ENCODE data around the gene PTBP3. TPM values are rescaled to one million over a fixed set of nuclear protein-coding genes. Genes with fewer than 3 reads are reported as not detected.

The PTBP3 gene
- total RNA-seq, 1 donor from 2014 or later = 12.7 TPM

DNA sequence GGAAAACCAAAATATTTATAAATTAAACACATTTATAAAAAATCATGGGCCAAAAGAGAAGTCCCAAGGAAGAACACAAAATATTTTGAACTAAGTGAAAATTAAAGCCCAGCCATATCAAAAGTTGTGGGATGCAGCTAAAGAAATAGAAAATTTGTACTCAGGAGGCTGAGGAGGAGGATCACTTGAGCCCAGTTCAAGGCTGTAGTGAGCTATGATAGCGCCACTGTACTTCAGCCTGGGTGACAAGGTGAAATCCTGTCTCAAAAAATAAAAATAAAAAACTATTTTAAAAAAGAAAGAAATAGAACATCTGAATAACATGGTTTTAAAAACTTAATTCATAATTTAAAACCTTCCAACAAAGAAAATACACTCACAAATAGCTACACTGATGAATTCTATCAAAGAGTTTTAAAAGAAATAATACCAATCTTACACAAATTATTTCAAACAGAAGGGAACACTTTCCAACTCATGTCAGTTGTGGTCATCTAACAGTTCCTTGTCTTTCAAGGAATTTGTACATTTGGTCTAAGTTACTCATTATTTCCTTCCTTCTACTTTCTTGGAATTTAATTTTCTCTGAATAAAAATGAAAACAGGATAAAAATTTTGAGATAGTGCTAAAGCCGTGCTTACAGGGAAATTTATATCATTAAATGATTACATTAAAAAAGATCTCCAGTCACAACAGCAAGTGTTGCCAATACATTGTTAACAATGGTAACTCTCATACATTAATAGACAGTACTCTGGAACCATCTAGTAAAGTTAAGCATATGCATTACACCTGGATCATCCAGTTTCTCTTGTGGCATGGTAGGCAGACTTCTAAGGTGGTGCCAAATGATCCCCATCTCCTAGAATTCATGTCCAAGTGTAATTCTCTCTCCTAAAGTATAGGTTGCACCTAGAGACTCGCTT lies 17.8 kb downstream of the PTBP3 start:
- H3K27ac ChIP-seq (replicated peaks) = no peak overlapping the region
- no peak for TF ChIP-seq CTCF (IDR thresholded peaks at IDR 0.05; ENCODE audit: borderline replicate concordance)
- H3K27me3 ChIP-seq (ENCODE audit: low read depth) = no peaks in the 10 kb centered on the region
- DNase-seq = no peak
- intact Hi-C loops (cut with micrococcal nuclease) = no loop called here
- H3K4me3 ChIP-seq = no peak overlapping the region
- H3K4me1 ChIP-seq = peaks cover 26% of the 10 kb centered on the region
- no peaks in the 10 kb centered on the region for H3K9me3 ChIP-seq (replicated peaks)
- no peaks in the 10 kb centered on the region for H3K36me3 ChIP-seq

- intact Hi-C loops (cut with micrococcal nuclease) = no loop called here
- no peak for DNase-seq
- Histone ChIP-seq H3K4me1 (peaks cover 26% of the 10 kb centered on the region), H3K9me3 (replicated peaks) (no peaks in the 10 kb centered on the region), H3K27ac (replicated peaks) (no peak overlapping the region), H3K36me3 (no peaks in the 10 kb centered on the region), H3K4me3 (no peak overlapping the region), H3K27me3 (ENCODE audit: low read depth) (no peaks in the 10 kb centered on the region)
- TF ChIP-seq CTCF (IDR thresholded peaks at IDR 0.05; ENCODE audit: borderline replicate concordance) = no peak
These were observed 21.3 kb downstream of the PTBP3 start for GRCh38 chr9:112312139-112312538.

- intact Hi-C loops (cut with micrococcal nuclease) = no loop called here
- Histone ChIP-seq H3K4me1 (peaks cover 26% of the 10 kb centered on the region), H3K4me3 (no peak overlapping the region), H3K9me3 (replicated peaks) (no peaks in the 10 kb centered on the region), H3K27me3 (ENCODE audit: low read depth) (no peaks in the 10 kb centered on the region), H3K36me3 (no peaks in the 10 kb centered on the region), H3K27ac (replicated peaks) (no peak overlapping the region)
- no peak for DNase-seq
- TF ChIP-seq CTCF (IDR thresholded peaks at IDR 0.05; ENCODE audit: borderline replicate concordance) = no peak
These were observed 21.9 kb downstream of the PTBP3 start for GRCh38 chr9:112311497-112311896.

DNA sequence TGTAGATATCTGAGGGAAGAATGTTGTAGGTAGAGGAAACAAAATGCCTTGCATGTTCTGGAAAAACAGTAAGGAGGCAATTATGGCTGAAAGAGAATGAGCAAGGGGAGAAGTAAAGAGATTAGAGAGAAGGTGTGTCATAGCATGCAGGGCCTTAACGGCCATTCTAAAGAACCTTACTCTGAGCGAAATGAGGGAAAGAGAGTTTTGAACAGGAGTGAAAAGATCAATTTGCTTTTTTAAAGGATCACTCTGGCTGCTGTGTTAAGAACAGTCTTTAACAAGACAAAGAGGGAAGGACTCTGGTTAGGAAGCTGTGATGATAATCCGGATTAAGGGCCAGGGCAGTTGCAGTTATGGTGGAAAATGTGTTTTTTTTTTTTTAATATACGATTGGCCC lies 22.6 kb downstream of the PTBP3 start:
- H3K4me1 ChIP-seq = peaks cover 19% of the 10 kb centered on the region
- TF ChIP-seq CTCF (IDR thresholded peaks at IDR 0.05; ENCODE audit: borderline replicate concordance) = no peak
- no peak for DNase-seq
- no peaks in the 10 kb centered on the region for H3K9me3 ChIP-seq (replicated peaks)
- intact Hi-C loops (cut with micrococcal nuclease) = no loop called here
- no peak overlapping the region for H3K27ac ChIP-seq (replicated peaks)
- no peaks in the 10 kb centered on the region for H3K36me3 ChIP-seq
- no peaks in the 10 kb centered on the region for H3K27me3 ChIP-seq (ENCODE audit: low read depth)
- no peak overlapping the region for H3K4me3 ChIP-seq

GRCh38 chr9:112308588-112308987 lies 24.8 kb downstream of the PTBP3 start:
- Histone ChIP-seq H3K4me1 (peaks cover 5% of the 10 kb centered on the region), H3K27me3 (ENCODE audit: low read depth) (no peaks in the 10 kb centered on the region), H3K36me3 (no peaks in the 10 kb centered on the region), H3K9me3 (replicated peaks) (no peaks in the 10 kb centered on the region), H3K27ac (replicated peaks) (no peak overlapping the region), H3K4me3 (no peak overlapping the region)
- no peak for TF ChIP-seq CTCF (IDR thresholded peaks at IDR 0.05; ENCODE audit: borderline replicate concordance)
- no peak for DNase-seq
- intact Hi-C loops (cut with micrococcal nuclease) = no loop called here

Measured in left ventricle myocardium inferior (tissue), 1 donor.